Right ventricle myocardium inferior (tissue), 1 donor: Measurements from ENCODE around the gene ACTRT2. TPM values are rescaled to one million over a fixed set of nuclear protein-coding genes. Genes with fewer than 3 reads are reported as not detected.

Experiments used
- ATAC-seq: fragments of 200-7000 bp; cut with Tn5 transposase; one replicate; pipeline ENCODE4 v1.9.1; 2020; ENCODE audit warnings: mild to moderate bottlenecking, moderate library complexity
- DNase-seq: peaks from one replicate; pipeline ENCODE4 v3.0.0; 2021; ENCODE audit errors: missing footprints
- intact Hi-C: fragments of 100-400 bp; cut with DNase I; formaldehyde crosslinking; loops from one replicate; pipeline ENCODE4 v1.11.0; 2022
- total RNA-seq: library from RNA; stranded (reverse); fragmentation: NEBNext Ultra II Directional; extraction: Animal tissue kit (Norgen Biotek cat#: 25700); gene quantifications from one replicate; pipeline ENCODE4 v1.2.1, GENCODE V29; 2021
- donor health status: DM: no; HTN: yes; CAD: no; lungs with severe emphysema.

Gene ACTRT2
- total RNA-seq, 1 donor from 2014 or later = not detected

DNA sequence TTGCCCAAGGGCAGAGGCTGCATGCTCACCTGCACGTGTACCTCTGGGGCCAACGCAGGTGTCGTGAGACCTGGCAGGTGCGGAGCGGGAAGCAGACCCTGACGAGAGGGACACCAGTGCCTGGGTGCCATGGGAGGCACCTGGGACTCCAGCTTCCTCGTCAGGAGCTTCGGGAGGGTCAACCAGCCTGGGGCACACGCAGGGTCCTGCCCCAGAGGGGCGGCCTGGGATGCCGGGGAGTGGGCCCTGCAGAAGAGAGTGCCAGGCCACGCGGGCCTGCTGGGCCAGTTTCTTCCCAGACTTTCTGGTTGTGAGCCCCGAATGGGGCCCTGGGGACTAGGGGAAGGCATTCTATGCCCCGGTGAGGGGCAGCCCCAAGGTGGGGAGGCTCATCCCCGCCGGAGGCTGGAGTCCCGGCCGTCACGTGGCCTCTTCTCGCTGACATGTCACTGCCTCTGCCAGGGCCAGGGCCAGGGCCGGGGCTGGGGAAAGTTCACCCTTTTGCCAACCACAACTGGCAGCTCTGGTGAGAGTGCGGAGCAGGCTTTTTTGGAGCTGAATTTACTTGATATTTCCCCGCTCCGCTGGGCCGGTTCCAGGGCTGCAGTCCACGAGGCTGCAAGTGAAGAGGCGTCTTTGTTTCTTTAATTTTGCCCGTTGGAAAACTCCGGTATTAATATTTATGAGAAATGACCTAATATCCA lies 38.5 kb upstream of the ACTRT2 start:
- DNase-seq = peak; percentile 46
- intact Hi-C loops = no loop called here
- no peak for ATAC-seq

DNA sequence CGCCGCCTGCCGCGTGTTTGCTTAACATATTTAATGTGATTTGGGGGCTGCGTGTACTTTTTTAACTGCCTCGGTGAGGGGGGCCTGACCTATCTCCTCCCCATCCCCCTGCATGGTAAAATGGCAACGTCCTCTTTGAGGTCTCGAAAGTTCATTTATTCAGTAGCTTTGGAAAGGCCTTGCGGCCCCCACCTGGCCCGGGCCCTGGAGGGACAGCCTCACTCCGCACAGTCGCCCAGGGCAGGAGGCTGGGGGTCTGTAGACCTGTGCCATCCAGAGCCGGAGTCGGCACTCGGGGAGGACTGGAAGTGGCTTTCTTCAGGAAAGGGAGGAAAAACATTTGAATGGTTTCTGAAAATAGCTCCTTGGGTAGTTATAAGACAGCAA lies 38.0 kb upstream of the ACTRT2 start:
- intact Hi-C loops = no loop called here
- ATAC-seq (no peak), DNase-seq (no peak)

DNA sequence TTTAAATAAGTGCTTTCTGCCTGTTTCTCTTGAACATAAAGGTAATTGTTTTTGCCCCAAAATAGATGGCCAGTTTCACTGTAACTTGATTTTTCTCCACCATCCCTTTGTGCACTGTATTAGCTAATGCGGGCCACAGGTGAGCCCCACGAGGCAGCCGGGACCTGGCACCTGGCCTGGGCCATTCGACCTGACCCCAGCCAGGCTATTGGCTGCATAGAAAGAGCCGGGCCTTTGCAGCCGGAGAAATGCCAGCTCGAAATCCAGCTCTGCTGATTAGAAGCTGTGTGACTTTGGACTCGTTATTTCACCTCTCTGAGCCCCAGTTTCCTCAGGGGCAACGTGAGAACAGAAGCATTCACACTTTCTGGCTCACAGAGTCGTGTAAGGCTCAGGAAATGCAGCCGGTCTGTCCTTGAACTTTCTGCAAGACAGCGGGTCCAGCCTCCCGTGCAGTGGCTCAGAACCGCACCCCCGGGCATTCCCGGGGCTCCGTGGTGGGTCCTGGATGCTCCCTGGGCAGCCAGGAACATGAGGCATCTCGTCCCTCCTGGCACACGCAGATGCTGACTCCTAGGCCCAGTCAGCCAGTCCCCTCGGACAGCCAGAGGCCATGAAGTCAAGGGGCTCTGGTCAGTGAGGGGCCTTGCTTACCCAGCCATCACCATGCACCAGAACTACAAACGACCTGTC lies 37.4 kb upstream of the ACTRT2 start:
- intact Hi-C loops = no loop called here
- ATAC-seq (no peak), DNase-seq (peak; percentile 39)

DNA sequence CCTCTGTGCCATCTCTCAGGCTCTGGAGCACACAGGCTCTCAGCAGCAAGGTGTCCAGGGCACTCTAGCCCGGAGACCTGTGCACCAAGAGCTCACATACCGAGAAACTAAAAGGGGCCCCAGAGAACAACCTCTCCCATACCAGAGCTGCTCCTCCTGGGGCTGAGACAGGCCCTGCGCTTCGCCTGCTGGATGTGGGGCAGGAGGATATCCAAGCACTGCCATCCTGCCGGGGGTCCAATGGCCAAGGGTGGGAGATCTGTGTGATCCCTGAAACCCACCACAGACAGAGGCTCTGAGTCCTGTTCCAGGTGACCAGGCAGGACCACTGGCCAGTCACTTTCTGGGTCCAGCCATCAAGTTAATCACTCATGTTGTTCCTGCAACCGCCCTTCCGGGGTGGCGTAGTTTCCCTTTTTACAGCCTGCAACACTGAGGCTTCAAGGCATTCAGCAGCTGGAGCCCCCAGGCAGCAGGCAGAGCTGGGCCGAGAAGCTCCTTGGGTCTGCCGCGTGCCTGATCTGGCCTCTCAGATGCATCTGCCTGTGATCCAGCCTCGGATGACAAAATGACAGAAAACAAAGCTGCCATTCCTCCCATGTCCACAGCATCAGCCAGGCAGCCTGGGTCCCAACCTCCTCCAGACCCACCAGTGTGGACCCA lies 36.7 kb upstream of the ACTRT2 start:
- ATAC-seq (no peak), DNase-seq (peak; percentile 28)
- intact Hi-C loops = no loop called here

DNA sequence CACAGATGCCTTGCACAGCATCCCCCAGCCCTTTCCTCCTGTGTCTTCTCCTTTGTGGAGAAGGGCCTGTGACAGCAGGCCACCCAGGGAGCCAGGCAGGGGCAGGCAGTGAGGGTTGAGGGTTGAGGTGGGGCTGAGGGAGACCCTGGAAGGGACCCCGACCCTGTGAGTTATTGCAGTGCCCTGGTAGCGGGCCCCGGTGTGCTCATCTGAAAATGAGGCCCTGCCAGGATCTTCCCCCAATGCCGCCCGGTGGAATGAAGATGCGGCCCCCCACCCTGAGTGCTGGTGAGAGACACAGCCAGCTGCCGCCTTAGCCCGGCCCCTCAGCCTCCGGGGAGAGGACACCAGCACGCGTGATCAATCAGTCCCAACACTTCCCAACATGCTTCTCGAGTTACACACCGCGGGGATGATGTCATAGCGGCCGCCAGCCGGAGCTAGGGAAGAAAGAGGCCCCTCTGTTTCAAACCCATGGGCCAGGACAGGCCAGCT lies 36.2 kb upstream of the ACTRT2 start:
- DNase-seq (peak; percentile 27), ATAC-seq (no peak)
- intact Hi-C loops = no loop called here

DNA sequence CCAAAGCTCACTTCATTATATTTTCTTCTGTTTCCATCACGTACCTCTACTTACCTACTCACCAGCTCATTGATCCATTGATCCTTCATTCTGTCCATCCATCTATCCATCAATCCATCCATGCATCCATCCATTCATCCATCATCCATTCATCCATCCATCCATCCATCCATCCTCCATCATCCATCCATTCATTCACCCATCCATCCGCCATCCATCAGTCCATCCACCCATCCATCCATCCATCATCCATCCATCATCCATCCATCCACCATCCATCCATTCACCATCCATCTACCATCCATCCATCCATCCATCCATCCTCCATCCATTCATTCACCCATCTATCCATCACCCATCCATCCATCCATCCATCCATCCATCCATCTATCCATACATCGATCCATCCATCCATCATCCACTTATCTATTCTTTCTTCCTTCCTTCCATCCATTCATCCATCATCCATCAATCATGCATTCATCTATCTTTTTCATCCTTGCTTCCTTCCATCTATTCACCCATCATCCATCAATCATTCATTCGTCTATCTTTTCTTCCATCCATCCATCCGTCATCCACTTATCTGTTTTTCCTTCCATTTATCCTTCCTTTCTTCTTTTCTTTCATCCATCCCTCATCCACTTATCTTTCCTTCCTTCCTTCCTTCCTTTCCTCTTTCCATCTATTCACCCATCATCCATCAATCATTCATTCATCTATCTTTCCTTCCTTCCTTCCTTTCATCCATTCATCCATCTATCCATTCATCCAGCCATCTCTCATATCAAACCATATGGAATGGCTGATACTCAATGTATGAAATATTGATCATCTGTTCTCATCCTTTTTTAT lies 35.3 kb upstream of the ACTRT2 start:
- intact Hi-C loops = no loop called here
- ATAC-seq (no peak), DNase-seq (no peak)

DNA sequence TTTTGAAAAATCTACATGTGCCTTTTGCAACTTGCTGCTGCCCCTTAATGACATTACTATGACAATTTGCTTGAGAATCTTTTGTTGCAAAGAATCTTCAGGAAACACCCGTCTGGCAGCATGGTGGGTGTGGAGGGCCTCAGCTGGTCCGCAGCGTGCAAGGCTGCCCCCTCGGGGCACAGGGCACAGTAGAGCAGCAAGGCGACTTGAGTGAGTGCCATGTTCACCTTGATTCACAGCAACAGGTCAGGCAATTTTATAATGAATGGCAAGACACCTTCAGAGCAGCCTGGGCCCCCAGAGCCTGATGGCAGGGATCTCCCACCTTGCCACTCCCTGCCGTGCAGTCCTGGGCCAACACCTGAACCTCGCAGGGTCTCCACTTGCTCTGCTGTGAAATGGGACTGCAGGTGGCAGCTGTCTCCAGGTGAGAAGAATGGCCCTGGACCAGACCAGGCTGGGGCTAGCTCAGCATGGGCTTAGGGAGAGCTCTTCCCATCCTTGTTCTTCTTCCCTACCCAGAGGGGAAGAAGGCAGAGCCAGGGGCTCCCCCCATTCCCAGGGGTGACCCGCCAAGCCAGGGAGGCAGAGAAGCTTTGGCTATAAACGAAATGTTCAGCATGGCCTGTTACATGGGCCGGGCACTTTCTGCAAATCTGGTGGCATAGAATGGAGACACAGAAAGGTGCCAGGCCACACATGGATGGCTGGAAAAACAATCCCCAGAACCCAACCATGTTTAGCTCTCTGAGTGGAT lies 34.5 kb upstream of the ACTRT2 start:
- no peak for ATAC-seq
- DNase-seq = no peak
- intact Hi-C loops = no loop called here

DNA sequence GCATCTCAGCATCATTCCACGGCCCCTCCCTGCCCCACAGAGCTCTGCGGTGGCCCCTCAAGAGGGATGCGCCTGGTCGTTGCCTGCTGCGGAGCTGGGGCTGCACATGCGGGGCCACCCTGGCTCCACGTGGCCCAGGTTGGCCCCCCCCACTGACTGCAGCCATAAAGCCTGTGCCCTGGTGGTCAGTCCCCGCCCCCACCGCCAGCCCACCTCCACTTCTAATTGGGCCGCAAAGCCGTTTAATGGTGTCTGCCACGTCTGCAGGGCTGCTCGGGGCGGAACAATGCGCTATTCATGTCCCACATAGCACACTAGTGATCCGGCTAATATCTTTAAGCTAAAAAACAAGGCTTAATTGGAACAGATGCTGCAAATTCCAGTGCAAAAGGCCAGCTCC lies 33.5 kb upstream of the ACTRT2 start:
- intact Hi-C loops = no loop called here
- DNase-seq (no peak), ATAC-seq (no peak)

DNA sequence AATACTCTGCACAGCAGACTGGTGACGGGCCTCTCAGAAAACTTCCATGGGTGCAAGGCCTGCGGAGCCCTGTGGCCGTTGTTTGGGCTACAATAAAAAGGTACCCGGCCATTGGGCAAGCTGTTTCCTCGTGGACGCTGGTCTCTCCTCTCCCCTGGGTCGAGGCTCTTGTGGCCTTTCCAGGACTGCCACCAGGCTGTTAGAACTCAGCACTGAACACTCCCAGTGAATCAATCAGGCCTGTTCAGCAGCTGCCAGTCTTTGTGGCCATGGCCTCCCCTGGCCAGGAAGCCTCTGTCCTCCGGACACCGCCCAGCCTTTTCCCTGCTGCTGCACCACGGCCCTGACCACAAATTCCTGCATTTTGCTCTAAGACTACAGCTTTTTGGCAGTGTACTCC lies 33.0 kb upstream of the ACTRT2 start:
- no peak for ATAC-seq
- intact Hi-C loops = no loop called here
- no peak for DNase-seq

DNA sequence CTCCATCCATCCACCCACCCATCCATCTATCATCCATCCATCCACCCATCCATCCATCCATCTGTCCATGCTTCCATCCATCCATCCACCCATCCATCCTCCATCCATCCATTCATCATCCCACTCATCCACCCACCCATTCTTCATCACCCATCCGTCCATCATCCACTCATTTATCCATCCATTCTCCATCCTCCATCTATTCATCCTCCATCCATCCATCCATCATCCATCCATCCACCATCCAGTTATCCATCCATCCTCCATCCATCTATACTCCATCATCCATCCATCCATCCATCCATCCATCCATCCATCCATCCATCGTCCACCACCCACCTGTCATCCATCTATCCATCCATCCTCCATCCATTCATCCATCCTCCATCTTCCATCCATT lies 32.1 kb upstream of the ACTRT2 start:
- intact Hi-C loops = no loop called here
- no peak for DNase-seq
- no peak for ATAC-seq

DNA sequence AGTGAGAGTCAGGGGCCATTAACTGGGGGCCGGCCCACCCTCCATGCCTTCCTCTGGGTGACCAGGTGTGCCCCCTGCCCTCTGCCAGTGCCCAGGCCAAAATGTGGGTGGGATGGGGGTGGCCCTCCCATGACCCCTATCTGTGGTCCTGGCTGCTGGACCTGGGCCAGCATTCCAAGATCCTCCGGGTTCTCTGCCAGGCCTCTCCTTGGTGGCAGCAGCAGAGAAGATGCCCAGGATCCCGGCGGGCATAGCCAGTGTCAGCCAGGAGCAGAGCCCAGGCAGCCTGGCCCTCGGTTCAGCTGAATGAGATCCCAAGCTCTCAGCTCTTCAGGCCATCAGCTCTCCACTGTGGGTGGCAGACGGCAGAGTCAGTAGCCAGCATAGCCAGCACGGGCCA lies 31.3 kb upstream of the ACTRT2 start:
- ATAC-seq (no peak), DNase-seq (peak; percentile 61)
- intact Hi-C loops = no loop called here

DNA sequence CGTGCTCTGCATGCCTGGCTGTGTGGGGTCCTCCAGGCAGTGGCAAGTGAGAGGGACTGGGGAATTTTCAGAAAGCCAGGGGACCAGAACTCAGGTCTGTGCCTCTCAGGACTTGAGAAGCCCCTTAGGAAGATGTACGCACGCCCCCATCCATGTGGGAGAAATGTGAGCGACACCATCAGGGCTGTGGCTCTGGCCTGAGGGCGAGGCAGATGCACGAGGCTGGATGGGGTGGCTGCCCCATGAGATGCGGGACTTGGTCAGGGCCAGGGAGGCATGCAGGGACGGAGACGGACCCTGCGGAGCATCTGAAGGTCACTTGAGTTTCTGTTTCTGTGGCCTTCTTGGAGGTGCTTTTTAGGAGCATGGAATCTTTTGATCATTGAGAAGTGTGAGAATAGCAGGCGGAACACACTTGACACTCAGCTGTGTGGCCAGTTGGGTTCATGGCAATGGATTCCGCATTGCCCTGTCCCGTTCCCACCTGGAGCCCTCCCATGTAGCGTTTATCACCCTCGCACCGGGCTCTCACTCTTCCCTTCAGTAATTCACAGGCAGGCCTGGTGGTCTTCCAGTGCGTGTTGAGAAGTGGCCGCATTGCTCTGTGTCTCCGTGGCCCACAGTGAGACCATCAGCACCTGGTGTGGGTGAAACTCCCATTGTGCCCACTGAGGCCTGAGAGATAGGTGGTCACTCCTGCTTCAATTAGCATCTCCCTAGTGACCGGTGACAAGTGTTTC lies 30.7 kb upstream of the ACTRT2 start:
- ATAC-seq (no peak), DNase-seq (peak; percentile 45)
- intact Hi-C loops = no loop called here

DNA sequence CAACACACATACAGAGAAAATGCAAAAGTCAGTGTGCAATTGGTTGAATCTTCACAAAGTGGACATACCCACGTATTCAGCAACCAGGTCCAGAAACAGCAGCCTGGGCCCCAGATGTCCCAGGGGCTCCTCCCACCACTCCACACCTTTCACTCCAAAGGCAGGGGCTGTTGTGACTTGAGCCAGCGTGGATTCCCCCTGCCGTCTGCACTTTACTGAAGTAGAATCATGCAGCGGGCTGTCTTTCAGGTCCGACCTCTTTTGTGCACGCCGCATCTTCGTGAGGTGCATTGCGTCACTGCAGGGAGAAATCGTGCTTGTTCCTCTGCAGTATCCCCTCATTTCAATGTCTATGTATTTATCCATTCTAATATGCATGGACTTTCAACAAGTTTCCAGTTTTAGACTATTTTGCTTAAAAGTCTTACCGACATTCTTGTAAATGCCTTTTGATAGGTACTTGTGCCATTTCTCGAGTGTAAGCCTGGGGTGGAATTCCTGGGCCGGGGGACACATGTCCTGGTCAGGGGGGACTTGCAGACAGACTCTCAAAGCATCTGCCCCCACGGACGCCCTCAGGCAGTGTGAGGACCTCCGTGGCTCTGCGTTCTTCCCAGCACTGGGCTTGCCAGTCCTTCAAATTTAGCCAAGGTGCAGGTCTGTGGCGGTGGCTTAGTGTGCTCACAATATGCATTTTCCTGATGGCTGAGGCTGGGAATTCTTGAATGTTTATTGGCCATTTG lies 29.3 kb upstream of the ACTRT2 start:
- intact Hi-C loops = no loop called here
- ATAC-seq (no peak), DNase-seq (peak; percentile 33)

DNA sequence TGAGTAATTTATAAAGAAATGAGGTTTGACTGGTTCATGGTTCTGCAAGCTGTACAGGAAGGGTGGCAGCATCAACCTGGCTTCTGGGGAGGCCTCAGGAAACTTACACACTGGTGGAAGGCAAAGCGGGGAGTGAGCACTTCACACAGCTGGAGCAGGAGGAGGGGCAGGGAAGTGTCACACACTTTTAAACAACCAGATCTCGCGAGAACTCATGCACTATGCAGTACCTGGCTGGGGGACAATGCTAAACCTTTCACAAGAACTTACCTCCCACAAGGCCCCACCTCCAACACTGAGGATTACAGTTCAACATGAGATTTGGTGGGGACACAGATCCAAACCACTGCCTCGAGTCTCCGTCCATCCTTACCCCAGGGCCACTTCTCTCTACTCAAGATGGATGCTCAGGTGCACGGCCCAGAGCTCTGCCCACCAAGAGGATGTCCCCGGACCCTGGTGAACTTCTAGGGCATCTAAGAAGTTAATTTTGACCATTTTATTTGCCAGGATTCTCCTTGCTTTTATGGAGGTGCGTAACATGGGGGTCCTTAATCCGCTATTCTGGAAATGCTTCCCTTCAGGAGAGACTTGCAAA lies 22.7 kb upstream of the ACTRT2 start:
- intact Hi-C loops = no loop called here
- peak; percentile 39 for DNase-seq
- no peak for ATAC-seq

DNA sequence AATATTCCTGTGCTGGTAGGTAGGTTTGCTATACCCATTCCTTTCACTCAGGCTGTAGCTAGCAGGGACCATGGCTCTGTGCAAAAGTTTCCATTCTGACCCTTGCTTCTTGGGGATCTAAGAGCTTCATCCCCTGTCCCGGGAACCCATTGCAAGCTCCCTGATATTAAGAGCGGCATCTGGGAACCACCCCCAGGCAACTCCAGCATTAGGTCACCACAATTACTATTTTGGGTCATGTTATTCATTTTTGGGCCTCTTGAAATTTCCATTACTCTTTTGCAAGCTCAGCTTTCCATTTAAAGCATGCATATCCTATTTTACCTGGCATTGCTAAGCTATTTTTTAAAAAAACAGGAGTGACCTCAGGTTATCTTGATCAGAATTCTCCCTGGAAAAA lies 22.1 kb upstream of the ACTRT2 start:
- intact Hi-C loops = no loop called here

DNA sequence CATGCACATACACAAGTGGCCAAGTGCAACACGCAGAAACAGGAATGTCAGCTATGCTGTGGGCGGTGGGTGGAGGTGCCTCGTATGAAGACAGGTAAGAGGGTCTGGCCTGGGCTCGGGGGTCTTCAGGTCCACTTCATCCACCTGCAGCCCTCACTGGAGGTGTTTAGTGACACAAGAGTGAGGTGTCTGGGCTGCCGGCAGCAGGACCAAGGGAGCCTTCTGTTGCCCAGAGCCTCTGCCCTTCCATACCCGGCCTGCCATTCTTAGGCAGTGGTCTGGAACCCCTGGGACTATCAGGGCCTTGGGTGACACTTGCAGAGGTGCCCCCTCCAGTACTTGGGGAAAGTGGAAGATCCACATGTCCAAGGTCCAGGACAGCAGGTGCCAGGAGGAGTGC lies 21.7 kb upstream of the ACTRT2 start:
- intact Hi-C loops = no loop called here
- ATAC-seq = no peak
- peak; percentile 46 for DNase-seq

More for the DNA sequence above, 22.1 kb upstream of the ACTRT2 start:
- DNase-seq = no peak
- no peak for ATAC-seq

DNA sequence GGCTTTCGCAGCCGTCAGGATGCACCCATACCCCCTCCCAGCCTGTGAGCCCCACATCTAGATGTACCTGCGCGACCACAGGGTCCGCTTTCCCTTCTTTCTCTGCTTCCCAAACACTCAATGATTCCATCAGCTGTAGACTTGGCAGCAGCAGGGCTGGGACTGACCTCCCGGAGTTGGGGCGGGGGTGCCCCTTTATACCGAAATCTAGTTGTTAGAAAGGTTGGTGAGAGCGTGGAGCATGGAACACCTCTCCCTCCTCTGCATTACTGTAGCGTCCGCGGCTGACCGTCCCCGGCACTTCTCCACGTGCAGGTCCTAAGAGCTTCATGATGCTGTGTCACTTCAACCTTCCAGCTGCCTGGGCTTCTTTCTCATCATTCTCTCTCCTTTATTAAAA lies 21.1 kb upstream of the ACTRT2 start:
- no peak for DNase-seq
- no peak for ATAC-seq
- intact Hi-C loops = no loop called here
